Prostate gland (tissue), 2 donors: ENCODE results near the gene ALDH16A1. TPM values are rescaled to one million over a fixed set of nuclear protein-coding genes. Genes with fewer than 3 reads are reported as not detected.

Source experiments
- DNase-seq: peaks from one replicate; pipeline ENCODE4 v3.0.0-alpha.2; 2019; ENCODE audit warnings: low spot score
- H3K27ac ChIP-seq, 2 donors: fragments of 200-600 bp; sonication (generic); 2 replicates each; pipeline ENCODE4 v1.5.1; 2017 to 2019
- H3K27me3 ChIP-seq: fragments of 200-600 bp; sonication (generic); replicated peaks from 2 replicates; pipeline ENCODE4 v1.5.1; 2019; ENCODE audit not compliant: insufficient read depth
- H3K36me3 ChIP-seq, 2 donors: fragments of 200-600 bp; sonication (generic); 1 replicate in 1 of 2; 2 replicates in 1 of 2; pipeline versions ENCODE4 v1.5.1 to v1.8.1; 2017 to 2019
- H3K4me1 ChIP-seq: fragments of 200-600 bp; sonication (generic); replicated peaks from 2 replicates; pipeline ENCODE4 v1.5.1; 2019
- H3K4me3 ChIP-seq, 2 donors: fragments of 200-600 bp; sonication (generic); 2 replicates each; pipeline ENCODE4 v1.5.1; 2017 to 2019
- H3K9me3 ChIP-seq: fragments of 200-600 bp; sonication (generic); 2 replicates; pipeline ENCODE4 v1.5.1; 2017
- CTCF ChIP-seq, 4 experiments: fragments of 200-600 bp in 2 of 4; fragments of 450-650 bp in 2 of 4; sonication (generic) in 2 of 4; IDR thresholded peaks; 1 replicate in 3 of 4; 2 replicates in 1 of 4; pipeline ENCODE4 v1.5.1; 2016 to 2019; ENCODE audit warnings: antibody characterized with exemption in 4 of 4, mild to moderate bottlenecking in 2 of 4, moderate library complexity in 2 of 4
- POLR2A ChIP-seq: fragments of 450-650 bp; IDR thresholded peaks from one replicate; pipeline ENCODE4 v1.6.1; 2016; ENCODE audit warnings: antibody characterized with exemption, mild to moderate bottlenecking
- POLR2AphosphoS5 ChIP-seq: sonication (generic); formaldehyde crosslinking; IDR thresholded peaks from one replicate; pipeline ENCODE4 v1.6.1; 2017; ENCODE audit warnings: antibody characterized with exemption
- WGBS: methylation state at CpG from one replicate; pipeline ENCODE4 v1.1.5; 2018; 5-methylcytosine and 5-hydroxymethylcytosine counted together
- intact Hi-C: fragments of 100-400 bp; cut with DNase I; formaldehyde crosslinking; loops from one replicate; pipeline ENCODE4 v1.14.2; 2022
- total RNA-seq, 2 donors: library from RNA; depleted of rRNA; stranded (reverse); fragments of >200 nt; gene quantifications; one replicate each; pipeline ENCODE4 v1.1.0, GENCODE V29; 2016

The ALDH16A1 gene
- total RNA-seq, 2 donors from 2014 or later: 24.3 to 42.0 TPM

- Histone ChIP-seq H3K36me3 (no peaks in the 10 kb centered on the region), H3K4me3 (no peak overlapping the region), H3K4me1 (peaks cover 5% of the 10 kb centered on the region), H3K27me3 (peaks cover 55% of the 10 kb centered on the region), H3K9me3 (no peaks in the 10 kb centered on the region), H3K27ac (no peak overlapping the region)
- no peak for DNase-seq
- WGBS: 3% methylated on average over 29 of the region's 58 CpGs
- intact Hi-C loops: no loop called here
- TF ChIP-seq POLR2A (no peak), POLR2AphosphoS5 (no peak), CTCF (IDR thresholded peaks at IDR 0.05) (no peak)
Observed at GRCh38 chr19:49422407-49423070, 30.5 kb upstream of the ALDH16A1 start.

GRCh38 chr19:49423071-49423984 lies 29.7 kb upstream of the ALDH16A1 start, which contains the start of gene PTH2:
PTH2 (minus strand) TSS chr19:49423441; CDS start chr19:49423339, 102 bp downstream.
- no peak for DNase-seq
- intact Hi-C loops: no loop called here
- peaks cover 5% of the 10 kb centered on the region for H3K4me1 ChIP-seq
- H3K36me3 ChIP-seq: no peaks in the 10 kb centered on the region
- no peak within 1 kb of the TSS for H3K27ac ChIP-seq
- no peaks in the 10 kb centered on the region for H3K9me3 ChIP-seq
- peaks cover 63% of the 10 kb centered on the region for H3K27me3 ChIP-seq
- TF ChIP-seq POLR2A (no peak), POLR2AphosphoS5 (no peak)
- no peak within 1 kb of the TSS for H3K4me3 ChIP-seq
- WGBS: 6% methylated on average over 40 of the region's 42 CpGs

GRCh38 chr19:49423985-49424303 lies 29.1 kb upstream of the ALDH16A1 start:
- Histone ChIP-seq H3K36me3 (no peaks in the 10 kb centered on the region), H3K4me1 (peaks cover 5% of the 10 kb centered on the region), H3K27ac (no peak overlapping the region), H3K9me3 (no peaks in the 10 kb centered on the region), H3K4me3 (no peak overlapping the region), H3K27me3 (peaks cover 68% of the 10 kb centered on the region)
- WGBS: 12% methylated on average over 3 of the region's 3 CpGs
- intact Hi-C loops: no loop called here
- TF ChIP-seq POLR2AphosphoS5: no peak
- no peak for TF ChIP-seq POLR2A
- TF ChIP-seq CTCF (IDR thresholded peaks at IDR 0.05): no peak
- DNase-seq: no peak

GRCh38 chr19:49425178-49425577 lies 27.8 kb upstream of the ALDH16A1 start, which contains the start of gene GFY:
GFY (plus strand) TSS chr19:49425388; CDS start chr19:49426431, 1,043 bp downstream.
- intact Hi-C loops: no loop called here
- TF ChIP-seq POLR2AphosphoS5 (no peak), POLR2A (no peak)
- no peak within 1 kb of the TSS for H3K27ac ChIP-seq
- no peak within 1 kb of the TSS for H3K4me3 ChIP-seq
- peaks cover 5% of the 10 kb centered on the region for H3K4me1 ChIP-seq
- no peak for DNase-seq
- no peaks in the 10 kb centered on the region for H3K9me3 ChIP-seq
- 43% methylated on average over 7 of the region's 7 CpGs for WGBS
- H3K36me3 ChIP-seq: no peaks in the 10 kb centered on the region
- peaks cover 63% of the 10 kb centered on the region for H3K27me3 ChIP-seq

- Histone ChIP-seq H3K4me3 (no peak overlapping the region), H3K27ac (no peak overlapping the region), H3K4me1 (peaks cover 5% of the 10 kb centered on the region), H3K27me3 (peaks cover 67% of the 10 kb centered on the region), H3K9me3 (no peaks in the 10 kb centered on the region), H3K36me3 (no peaks in the 10 kb centered on the region)
- TF ChIP-seq CTCF (IDR thresholded peaks at IDR 0.05): no peak
- TF ChIP-seq POLR2A: no peak
- no peak for TF ChIP-seq POLR2AphosphoS5
- intact Hi-C loops: no loop called here
- no peak for DNase-seq
- WGBS: 5% methylated on average over 30 of the region's 30 CpGs
Observed at GRCh38 chr19:49425922-49426592, 27.0 kb upstream of the ALDH16A1 start.
